DOHH2 (cell line): ENCODE measurements around the gene ARHGEF7.

Source experiments
- H3F3A ChIP-seq: fragments of 200-600 bp; sonication (generic), shearing (Covaris generic); 2 replicates; pipeline ENCODE4 v1.6.0; 2016; ENCODE audit warnings: antibody characterized with exemption, mild to moderate bottlenecking; ENCODE audit not compliant: control insufficient read depth, insufficient read depth
- H3K27ac ChIP-seq: fragments of 200-600 bp; sonication (generic); 2 replicates; pipeline ENCODE4 v1.5.1; 2014; ENCODE audit warnings: low read depth, mild to moderate bottlenecking, low read length, moderate library complexity
- H3K27me3 ChIP-seq: fragments of 200-600 bp; sonication (generic); 2 replicates; pipeline ENCODE4 v1.6.1; 2014; ENCODE audit warnings: mild to moderate bottlenecking, low read length, mixed read lengths; ENCODE audit not compliant: control insufficient read depth
- H3K36me3 ChIP-seq: fragments of 200-600 bp; sonication (generic); 2 replicates; pipeline ENCODE4 v1.6.1; 2014; ENCODE audit warnings: mild to moderate bottlenecking, low read length, moderate library complexity, mixed read lengths; ENCODE audit not compliant: control insufficient read depth
- H3K4me1 ChIP-seq: fragments of 200-600 bp; sonication (generic); 2 replicates; pipeline ENCODE4 v1.6.1; 2014; ENCODE audit warnings: mild to moderate bottlenecking, low read length, mixed read lengths; ENCODE audit not compliant: control insufficient read depth
- H3K4me2 ChIP-seq: fragments of 200-600 bp; sonication (generic); 2 replicates; pipeline ENCODE4 v1.6.0; 2014; ENCODE audit warnings: mild to moderate bottlenecking, low read length, moderate library complexity
- H3K4me3 ChIP-seq: fragments of 200-600 bp; sonication (generic); 2 replicates; pipeline ENCODE4 v1.5.1; 2014; ENCODE audit warnings: mild to moderate bottlenecking, low read length, mixed read lengths
- H3K79me2 ChIP-seq: fragments of 200-600 bp; sonication (generic); 2 replicates; pipeline ENCODE4 v1.6.1; 2014; ENCODE audit warnings: mild to moderate bottlenecking, low read length, mixed read lengths; ENCODE audit not compliant: control insufficient read depth
- H3K9me2 ChIP-seq: fragments of 200-600 bp; sonication (generic); replicated peaks from 2 replicates; pipeline ENCODE4 v1.6.1; 2014; ENCODE audit warnings: mild to moderate bottlenecking, low read length, mixed read lengths; ENCODE audit not compliant: control insufficient read depth
- H3K9me3 ChIP-seq: fragments of 200-600 bp; sonication (generic); 2 replicates; pipeline ENCODE4 v1.6.1; 2014; ENCODE audit warnings: antibody characterized with exemption, low read length, mixed read lengths; ENCODE audit not compliant: control insufficient read depth, insufficient read depth
- H4K20me1 ChIP-seq: fragments of 200-600 bp; sonication (generic); 2 replicates; pipeline ENCODE4 v1.6.0; 2014; ENCODE audit warnings: low read depth, mild to moderate bottlenecking, antibody characterized with exemption, low read length, moderate library complexity; ENCODE audit not compliant: control insufficient read depth, insufficient read depth
- CTCF ChIP-seq: fragments of 200-600 bp; sonication (generic); IDR thresholded peaks from one replicate; pipeline ENCODE4 v1.5.1; 2014; ENCODE audit warnings: antibody characterized with exemption, mild to moderate bottlenecking, low read depth, low read length; ENCODE audit not compliant: poor library complexity, severe bottlenecking
- EZH2phosphoT487 ChIP-seq: fragments of 200-600 bp; sonication (generic); IDR thresholded peaks from 2 replicates; pipeline ENCODE4 v1.6.1; 2017; ENCODE audit warnings: borderline replicate concordance, mild to moderate bottlenecking, antibody characterized with exemption, low read length, moderate library complexity, mixed read lengths

The ARHGEF7 gene

DNA sequence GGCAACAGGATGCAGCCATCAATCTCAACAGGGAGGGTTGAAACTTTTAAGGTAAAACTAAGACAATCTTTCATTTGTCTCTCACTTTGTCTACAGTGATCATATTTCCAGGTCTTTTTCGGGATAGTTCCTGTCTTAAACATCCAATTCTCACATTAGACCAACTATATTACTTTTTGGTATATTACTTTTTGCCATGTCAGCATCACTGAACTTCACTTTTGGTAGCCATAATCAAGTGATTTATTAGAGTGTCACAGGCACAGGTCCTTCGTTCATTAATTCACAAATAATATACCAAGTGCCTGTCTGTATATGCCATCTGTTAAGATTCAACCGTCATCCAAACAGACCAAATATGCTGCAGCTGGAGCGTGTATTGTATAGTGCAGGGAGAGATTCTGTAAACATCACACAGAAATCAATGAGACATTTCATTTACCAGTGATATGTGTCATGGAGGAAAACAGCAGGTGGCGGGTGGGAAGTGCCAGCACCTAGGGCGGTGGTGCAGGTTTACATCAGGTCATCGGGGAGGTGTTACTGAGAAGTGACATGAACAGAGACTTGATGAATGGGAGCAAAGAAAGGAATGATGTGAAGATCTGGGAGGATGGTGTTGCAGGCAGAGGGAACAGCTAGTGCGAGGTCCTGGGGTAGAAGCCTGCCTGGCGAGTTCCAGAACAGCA is 24.9 kb downstream of the ARHGEF7 start:
- no peaks in the 10 kb centered on the region for H3F3A ChIP-seq
- H3K4me3 ChIP-seq: no peak overlapping the region
- TF ChIP-seq CTCF: no peak
- TF ChIP-seq EZH2phosphoT487: no peak
- no peaks in the 10 kb centered on the region for H3K36me3 ChIP-seq
- no peaks in the 10 kb centered on the region for H3K79me2 ChIP-seq
- peaks cover 37% of the 10 kb centered on the region for H3K27me3 ChIP-seq
- H3K4me2 ChIP-seq: no peak overlapping the region
- H3K9me3 ChIP-seq: no peaks in the 10 kb centered on the region
- H3K9me2 ChIP-seq: no peaks in the 10 kb centered on the region
- no peaks in the 10 kb centered on the region for H4K20me1 ChIP-seq
- H3K27ac ChIP-seq: no peak overlapping the region
- H3K4me1 ChIP-seq: no peaks in the 10 kb centered on the region

DNA sequence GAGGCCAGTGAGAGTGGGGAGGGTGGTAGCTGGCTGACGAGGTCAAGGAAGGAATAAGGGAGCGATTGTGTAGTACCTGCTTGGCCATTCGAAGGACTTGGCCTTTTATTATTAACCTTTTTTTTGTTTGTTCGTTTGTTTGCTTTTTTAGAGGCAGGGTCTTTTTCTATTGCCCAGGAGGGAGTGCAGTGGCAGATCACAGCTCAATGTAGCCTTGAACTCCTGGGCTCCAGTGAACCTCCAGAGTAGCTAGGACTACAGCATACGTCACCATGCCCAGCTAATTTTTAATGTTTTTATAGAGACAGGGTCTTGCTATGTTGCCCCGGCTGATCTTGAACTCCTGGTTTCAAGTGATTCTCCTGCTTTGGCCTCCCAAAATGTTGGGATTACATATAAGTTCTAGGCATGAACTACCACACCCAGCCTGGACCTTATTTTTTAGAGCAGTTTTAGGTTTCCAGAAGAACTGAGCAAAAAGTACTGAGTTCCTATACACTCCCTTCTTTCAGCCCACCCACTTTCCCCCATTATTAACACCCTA is 25.5 kb downstream of the ARHGEF7 start:
- peaks cover 37% of the 10 kb centered on the region for H3K27me3 ChIP-seq
- no peak for TF ChIP-seq CTCF
- TF ChIP-seq EZH2phosphoT487: no peak
- no peaks in the 10 kb centered on the region for H3K79me2 ChIP-seq
- H3K9me2 ChIP-seq: no peaks in the 10 kb centered on the region
- H3K4me2 ChIP-seq: no peak overlapping the region
- H3K4me3 ChIP-seq: no peak overlapping the region
- H3K36me3 ChIP-seq: no peaks in the 10 kb centered on the region
- H3K27ac ChIP-seq: no peak overlapping the region
- no peaks in the 10 kb centered on the region for H3K9me3 ChIP-seq
- no peaks in the 10 kb centered on the region for H3K4me1 ChIP-seq
- H4K20me1 ChIP-seq: no peaks in the 10 kb centered on the region
- H3F3A ChIP-seq: no peaks in the 10 kb centered on the region

DNA sequence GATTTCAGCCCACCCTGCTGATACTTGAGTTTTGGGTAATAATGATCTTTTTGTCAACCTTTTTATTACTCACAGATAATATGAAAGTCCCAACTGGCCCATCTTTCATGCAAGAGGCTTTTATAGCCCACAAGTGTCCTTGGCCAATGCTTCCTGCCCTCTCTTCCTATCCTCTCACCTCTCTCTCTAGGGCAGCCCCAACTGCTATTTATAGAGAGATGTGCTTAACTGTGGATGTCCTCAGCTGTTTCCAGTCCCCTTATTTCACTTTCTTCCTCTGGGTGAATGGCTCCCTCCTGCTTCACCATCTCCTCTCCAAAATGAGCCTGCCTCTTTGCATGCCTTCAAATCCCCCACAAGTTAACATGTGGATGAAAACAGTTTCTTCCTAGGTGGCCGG is 27.4 kb downstream of the ARHGEF7 start:
- peaks cover 38% of the 10 kb centered on the region for H3K27me3 ChIP-seq
- H3K36me3 ChIP-seq: no peaks in the 10 kb centered on the region
- H3F3A ChIP-seq: no peaks in the 10 kb centered on the region
- no peak overlapping the region for H3K4me3 ChIP-seq
- no peaks in the 10 kb centered on the region for H3K79me2 ChIP-seq
- no peaks in the 10 kb centered on the region for H3K4me1 ChIP-seq
- H4K20me1 ChIP-seq: no peaks in the 10 kb centered on the region
- no peaks in the 10 kb centered on the region for H3K9me2 ChIP-seq
- H3K4me2 ChIP-seq: no peak overlapping the region
- H3K9me3 ChIP-seq: no peaks in the 10 kb centered on the region
- no peak overlapping the region for H3K27ac ChIP-seq
- TF ChIP-seq EZH2phosphoT487 (no peak), CTCF (no peak)
